A549 (cell line): Measurements from ENCODE around the gene RPL13A. TPM values are rescaled to one million over a fixed set of nuclear protein-coding genes. Genes with fewer than 3 reads are reported as not detected.
A peak's percentile ranks its signal among the peaks of the same experiment; 100 is the strongest.

Source experiments
- ATAC-seq, 2 experiments: fragments of 200-7000 bp in 1 of 2; fragments of >200 bp in 1 of 2; cut with Nextera tagmentation in 1 of 2; cut with Tn5 transposase in 1 of 2; 3 replicates each; pipeline versions ENCODE4 v1.8.0 to v1.9.1; 2018 to 2020; ENCODE audit warnings: mild to moderate bottlenecking in 1 of 2, moderate library complexity in 1 of 2
- CTCF ChIA-PET: fragments of 300-600 bp; sonication (Branson Sonifier 250); formaldehyde crosslinking; extraction: SDS; loops from one replicate; lab custom pipeline; 2021; ENCODE audit warnings: antibody characterized with exemption, inconsistent platforms; lab: Yijun Ruan, JAX
- POLR2A ChIA-PET: fragments of 350-600 bp; formaldehyde crosslinking; extraction: SDS; loops from one replicate; lab custom pipeline; 2021; ENCODE audit warnings: antibody characterized with exemption, inconsistent platforms; lab: Yijun Ruan, JAX
- DNase-seq, 2 experiments: peaks; one replicate each; pipeline versions ENCODE4 v3.0.0 to v3.0.0-alpha.2; 2011 to 2016; ENCODE audit warnings: low read depth in 1 of 2, low spot score in 1 of 2
- FAIRE-seq: peaks from 2 replicates; lab custom pipeline; 2011; peaks lifted over from hg19 to GRCh38; lab: Jason Lieb, UNC
- H3K27ac ChIP-seq, 2 experiments: fragments of >200 bp; sonication (Bioruptor Twin); formaldehyde crosslinking; 3 replicates each; pipeline ENCODE4 v1.5.1; 2016 to 2017
- H3K4me1 ChIP-seq: fragments of >200 bp; sonication (Bioruptor Twin); formaldehyde crosslinking; 3 replicates; pipeline ENCODE4 v1.6.1; 2016
- H3K4me2 ChIP-seq: fragments of >200 bp; sonication (Bioruptor Twin); formaldehyde crosslinking; 3 replicates; pipeline ENCODE4 v1.6.1; 2016
- H3K4me3 ChIP-seq: fragments of >200 bp; sonication (Bioruptor Twin); formaldehyde crosslinking; 3 replicates; pipeline ENCODE4 v1.5.1; 2016
- H3K9me3 ChIP-seq: fragments of >200 bp; sonication (Bioruptor Twin); formaldehyde crosslinking; 3 replicates; pipeline ENCODE4 v1.6.1; 2016
- CEBPB ChIP-seq, 2 experiments: fragments of >200 bp in 1 of 2; sonication (Bioruptor Twin) in 1 of 2; formaldehyde crosslinking in 1 of 2; IDR thresholded peaks; 2 replicates each; pipeline ENCODE4 v1.6.1; 2012 to 2016
- CHD2 ChIP-seq: fragments of 150-350 bp; IDR thresholded peaks from 2 replicates; pipeline ENCODE4 v1.6.1; 2014; ENCODE audit warnings: low read length; ENCODE audit not compliant: partially characterized antibody
- EHMT2 ChIP-seq: fragments of 200-600 bp; sonication (generic); IDR thresholded peaks from 2 replicates; pipeline ENCODE4 v1.6.1; 2016; ENCODE audit warnings: antibody characterized with exemption, low read depth, mild to moderate bottlenecking, moderate library complexity
- EP300 ChIP-seq, 2 experiments: fragments of >200 bp; sonication (Bioruptor Twin); formaldehyde crosslinking; IDR thresholded peaks; 2 replicates in 1 of 2; 3 replicates in 1 of 2; pipeline ENCODE4 v1.6.1; 2016 to 2017
- ESRRA ChIP-seq: fragments of 150-350 bp; IDR thresholded peaks from 2 replicates; pipeline ENCODE4 v1.6.1; 2014; ENCODE audit warnings: mild to moderate bottlenecking, low read length, borderline replicate concordance
- GATA3 ChIP-seq: IDR thresholded peaks from 2 replicates; pipeline ENCODE4 v1.6.1; 2012; ENCODE audit warnings: borderline replicate concordance
- JUN ChIP-seq, 2 experiments: fragments of >200 bp; sonication (Bioruptor Twin); formaldehyde crosslinking; IDR thresholded peaks; 2 replicates in 1 of 2; 3 replicates in 1 of 2; pipeline ENCODE4 v1.6.1; 2016 to 2017
- JUNB ChIP-seq: fragments of >200 bp; sonication (Bioruptor Twin); formaldehyde crosslinking; IDR thresholded peaks from 2 replicates; pipeline ENCODE4 v1.6.1; 2016
- KDM5A ChIP-seq: fragments of 200-600 bp; sonication (generic); IDR thresholded peaks from 2 replicates; pipeline ENCODE4 v1.6.1; 2016; ENCODE audit warnings: antibody characterized with exemption, mild to moderate bottlenecking
- MAFK ChIP-seq: fragments of 450-650 bp; IDR thresholded peaks from 2 replicates; pipeline ENCODE4 v1.6.1; 2014; ENCODE audit not compliant: partially characterized antibody
- MAZ ChIP-seq: fragments of 150-350 bp; IDR thresholded peaks from 2 replicates; pipeline ENCODE4 v1.6.1; 2014; ENCODE audit warnings: antibody characterized with exemption, low read depth, low read length, borderline replicate concordance
- NFE2L2 ChIP-seq: fragments of 150-350 bp; conservative IDR thresholded peaks from 2 replicates; pipeline ENCODE4 v1.6.1; 2014; ENCODE audit warnings: low read length
- NPAS2 ChIP-seq: fragments of 250-450 bp; sonication (Bioruptor Pico); IDR thresholded peaks from 2 replicates; pipeline ENCODE4 v1.8.0; 2022; ENCODE audit warnings: mild to moderate bottlenecking, moderate library complexity, borderline replicate concordance
- PHF8 ChIP-seq: fragments of 200-600 bp; sonication (generic); IDR thresholded peaks from 2 replicates; pipeline ENCODE4 v1.6.1; 2016; ENCODE audit warnings: low read depth, mild to moderate bottlenecking, antibody characterized with exemption, moderate library complexity, borderline replicate concordance
- RARB ChIP-seq: fragments of 250-450 bp; sonication (Bioruptor Pico); IDR thresholded peaks from 2 replicates; pipeline ENCODE4 v1.8.0; 2021; ENCODE audit warnings: mild to moderate bottlenecking, moderate library complexity
- RCOR1 ChIP-seq: fragments of 150-350 bp; IDR thresholded peaks from 2 replicates; pipeline ENCODE4 v1.6.1; 2014; ENCODE audit warnings: antibody characterized with exemption, low read length, low read depth
- RFX5 ChIP-seq: fragments of 450-650 bp; IDR thresholded peaks from 2 replicates; pipeline ENCODE4 v1.7.1; 2014; ENCODE audit warnings: antibody characterized with exemption, mild to moderate bottlenecking, moderate library complexity
- RNF2 ChIP-seq: fragments of 200-600 bp; sonication (generic); IDR thresholded peaks from 2 replicates; pipeline ENCODE4 v1.6.1; 2016; ENCODE audit warnings: low read depth, mild to moderate bottlenecking, antibody characterized with exemption, moderate library complexity, borderline replicate concordance
- SMC3 ChIP-seq: fragments of >200 bp; sonication (Bioruptor Twin); formaldehyde crosslinking; IDR thresholded peaks from 3 replicates; pipeline ENCODE4 v1.6.1; 2018; ENCODE audit warnings: inconsistent platforms
- TFCP2L1 ChIP-seq: fragments of 250-450 bp; sonication (Bioruptor Pico); IDR thresholded peaks from 2 replicates; pipeline ENCODE4 v1.5.0; 2021; ENCODE audit warnings: mild to moderate bottlenecking
- TP53 ChIP-seq: fragments of 250-450 bp; sonication (Bioruptor Pico); IDR thresholded peaks from 2 replicates; pipeline ENCODE4 v1.5.0; 2021; ENCODE audit warnings: mild to moderate bottlenecking, moderate library complexity
- WGBS: methylation state at CpG from one replicate; pipeline ENCODE4 v1.1.6; 2017; ENCODE audit errors: missing lambda C conversion rate; 5-methylcytosine and 5-hydroxymethylcytosine counted together
- polyA plus RNA-seq, 4 experiments: library from polyadenylated mRNA; depleted of rRNA in 3 of 4; stranded (reverse); fragments of >200 nt; fragmentation: RNase III in 1 of 4; extraction: RNeasy Plus Mini Kit Qiagen cat#74134 plus additional on column Dnase treatment in 1 of 4; gene quantifications; 2 replicates in 3 of 4; 3 replicates in 1 of 4; pipeline ENCODE4 v1.2.3, GENCODE V29; 2011 to 2017
- TF ChIP-seq, protein P1 (sequence below): fragments of 150-350 bp; IDR thresholded peaks from 2 replicates; pipeline ENCODE4 v1.6.1; 2014; ENCODE audit warnings: low read depth, mild to moderate bottlenecking, low read length
- TF ChIP-seq, protein P2 (sequence below): IDR thresholded peaks from 2 replicates; pipeline ENCODE4 v1.6.1; 2012; ENCODE audit warnings: low read depth, borderline replicate concordance
- TF ChIP-seq, protein P3 (sequence below): fragments of 450-650 bp; IDR thresholded peaks from 2 replicates; pipeline ENCODE4 v1.6.1; 2014; ENCODE audit warnings: antibody characterized with exemption
- TF ChIP-seq, protein P4 (sequence below): fragments of >200 bp; sonication (Bioruptor Twin); formaldehyde crosslinking; IDR thresholded peaks from 3 replicates; pipeline ENCODE4 v1.6.1; 2016
- TF ChIP-seq, protein P5 (sequence below): fragments of 250-450 bp; sonication (Bioruptor Pico); IDR thresholded peaks from 2 replicates; pipeline ENCODE4 v1.5.0; 2021; ENCODE audit warnings: mild to moderate bottlenecking, moderate library complexity, borderline replicate concordance
- TF ChIP-seq, protein P6 (sequence below): fragments of 250-450 bp; sonication (Bioruptor Pico); IDR thresholded peaks from 2 replicates; pipeline ENCODE4 v1.5.0; 2020; ENCODE audit warnings: low read depth, mild to moderate bottlenecking, moderate library complexity

The RPL13A gene
- polyA plus RNA-seq, 2 of the 4 experiments (the other 2 are of a cell fraction) = 3,595 to 5,410 TPM

DNA sequence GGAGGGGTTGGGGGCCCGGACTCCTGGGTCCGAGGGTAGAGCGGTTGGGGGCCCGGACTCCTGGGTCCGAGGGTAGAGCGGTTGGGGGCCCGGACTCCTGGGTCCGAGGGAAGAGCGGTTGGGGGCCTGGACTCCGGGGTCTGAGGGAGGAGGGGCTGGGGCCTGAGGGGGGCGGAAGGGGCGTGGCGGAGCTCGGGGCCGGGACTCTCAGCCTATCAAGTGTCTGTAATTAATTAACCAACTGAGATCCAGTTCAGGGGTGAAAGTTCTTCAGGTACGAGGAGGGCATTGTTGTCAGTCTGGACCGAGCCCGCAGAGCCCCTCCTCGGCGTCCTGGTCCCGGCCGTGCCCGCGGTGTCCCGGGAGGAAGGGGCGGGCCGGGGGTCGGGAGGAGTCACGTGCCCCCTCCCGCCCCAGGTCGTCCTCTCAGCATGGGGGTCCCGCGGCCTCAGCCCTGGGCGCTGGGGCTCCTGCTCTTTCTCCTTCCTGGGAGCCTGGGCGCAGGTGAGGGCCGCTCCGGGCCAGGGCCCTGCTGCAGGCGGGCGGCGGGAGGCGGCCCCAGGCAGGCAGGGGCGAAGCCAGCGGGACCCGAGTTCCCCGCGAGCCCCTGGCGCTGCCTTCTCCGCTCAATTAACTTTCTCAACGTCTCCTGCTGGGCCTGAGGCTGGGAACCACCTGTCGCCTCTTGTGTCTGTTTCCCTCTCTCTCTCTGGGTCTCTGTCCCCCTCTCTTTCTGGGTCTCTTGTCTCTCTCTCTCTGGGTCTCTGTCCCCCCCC is 25.8 kb downstream of the RPL13A start:
- peak overlapping the region; percentile 97 for H3K4me2 ChIP-seq
- POLR2A ChIA-PET = interaction anchor here (0.6 to 0.8 kb wide), 2 partner anchors 17 to 34 kb away, joined by 3 to 4 read pairs; no protein-coding TSS in a partner anchor
- peak overlapping the region; percentile 82 for H3K4me3 ChIP-seq
- TF ChIP-seq TFCP2L1 (CRISPR knock-in tag) = no peak
- TF ChIP-seq, protein P1, sequence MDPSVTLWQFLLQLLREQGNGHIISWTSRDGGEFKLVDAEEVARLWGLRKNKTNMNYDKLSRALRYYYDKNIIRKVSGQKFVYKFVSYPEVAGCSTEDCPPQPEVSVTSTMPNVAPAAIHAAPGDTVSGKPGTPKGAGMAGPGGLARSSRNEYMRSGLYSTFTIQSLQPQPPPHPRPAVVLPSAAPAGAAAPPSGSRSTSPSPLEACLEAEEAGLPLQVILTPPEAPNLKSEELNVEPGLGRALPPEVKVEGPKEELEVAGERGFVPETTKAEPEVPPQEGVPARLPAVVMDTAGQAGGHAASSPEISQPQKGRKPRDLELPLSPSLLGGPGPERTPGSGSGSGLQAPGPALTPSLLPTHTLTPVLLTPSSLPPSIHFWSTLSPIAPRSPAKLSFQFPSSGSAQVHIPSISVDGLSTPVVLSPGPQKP = no peak
- no peak for TF ChIP-seq JUNB
- no peak for TF ChIP-seq GATA3
- peak in 1 of 2 experiments; percentile 35; a peak in 1 of 5 replicates for TF ChIP-seq JUN (IDR thresholded peaks at IDR 0.05)
- TF ChIP-seq TP53 = no peak
- TF ChIP-seq, protein P2, sequence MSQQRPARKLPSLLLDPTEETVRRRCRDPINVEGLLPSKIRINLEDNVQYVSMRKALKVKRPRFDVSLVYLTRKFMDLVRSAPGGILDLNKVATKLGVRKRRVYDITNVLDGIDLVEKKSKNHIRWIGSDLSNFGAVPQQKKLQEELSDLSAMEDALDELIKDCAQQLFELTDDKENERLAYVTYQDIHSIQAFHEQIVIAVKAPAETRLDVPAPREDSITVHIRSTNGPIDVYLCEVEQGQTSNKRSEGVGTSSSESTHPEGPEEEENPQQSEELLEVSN = peak; percentile 51; the same call in 1 of the 2 replicates
- peak; percentile 46; the same call in 1 of the 2 replicates for TF ChIP-seq PHF8
- TF ChIP-seq EHMT2 = no peak
- TF ChIP-seq EP300 (IDR thresholded peaks at IDR 0.05) = no peak
- TF ChIP-seq, protein P3, sequence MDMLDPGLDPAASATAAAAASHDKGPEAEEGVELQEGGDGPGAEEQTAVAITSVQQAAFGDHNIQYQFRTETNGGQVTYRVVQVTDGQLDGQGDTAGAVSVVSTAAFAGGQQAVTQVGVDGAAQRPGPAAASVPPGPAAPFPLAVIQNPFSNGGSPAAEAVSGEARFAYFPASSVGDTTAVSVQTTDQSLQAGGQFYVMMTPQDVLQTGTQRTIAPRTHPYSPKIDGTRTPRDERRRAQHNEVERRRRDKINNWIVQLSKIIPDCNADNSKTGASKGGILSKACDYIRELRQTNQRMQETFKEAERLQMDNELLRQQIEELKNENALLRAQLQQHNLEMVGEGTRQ = peak; percentile 67
- TF ChIP-seq, protein P4, sequence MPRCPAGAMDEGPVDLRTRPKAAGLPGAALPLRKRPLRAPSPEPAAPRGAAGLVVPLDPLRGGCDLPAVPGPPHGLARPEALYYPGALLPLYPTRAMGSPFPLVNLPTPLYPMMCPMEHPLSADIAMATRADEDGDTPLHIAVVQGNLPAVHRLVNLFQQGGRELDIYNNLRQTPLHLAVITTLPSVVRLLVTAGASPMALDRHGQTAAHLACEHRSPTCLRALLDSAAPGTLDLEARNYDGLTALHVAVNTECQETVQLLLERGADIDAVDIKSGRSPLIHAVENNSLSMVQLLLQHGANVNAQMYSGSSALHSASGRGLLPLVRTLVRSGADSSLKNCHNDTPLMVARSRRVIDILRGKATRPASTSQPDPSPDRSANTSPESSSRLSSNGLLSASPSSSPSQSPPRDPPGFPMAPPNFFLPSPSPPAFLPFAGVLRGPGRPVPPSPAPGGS = no peak
- TF ChIP-seq, all 56 proteins: peak for 4
- no peaks in the 10 kb centered on the region for H3K9me3 ChIP-seq
- FAIRE-seq (no peak), ATAC-seq (peak; percentile 71 to 78), DNase-seq (no peak)
- CTCF ChIA-PET = interaction anchor here (1.9 to 4.6 kb wide), 4 partner anchors 8 to 57 kb away, joined by 6 to 42 read pairs (median 22); no protein-coding TSS in a partner anchor
- peaks cover 15% of the 10 kb centered on the region for H3K4me1 ChIP-seq
- WGBS = 11% methylated on average over 38 of the region's 50 CpGs
- peak overlapping the region; percentile 85 to 94 for H3K27ac ChIP-seq

DNA sequence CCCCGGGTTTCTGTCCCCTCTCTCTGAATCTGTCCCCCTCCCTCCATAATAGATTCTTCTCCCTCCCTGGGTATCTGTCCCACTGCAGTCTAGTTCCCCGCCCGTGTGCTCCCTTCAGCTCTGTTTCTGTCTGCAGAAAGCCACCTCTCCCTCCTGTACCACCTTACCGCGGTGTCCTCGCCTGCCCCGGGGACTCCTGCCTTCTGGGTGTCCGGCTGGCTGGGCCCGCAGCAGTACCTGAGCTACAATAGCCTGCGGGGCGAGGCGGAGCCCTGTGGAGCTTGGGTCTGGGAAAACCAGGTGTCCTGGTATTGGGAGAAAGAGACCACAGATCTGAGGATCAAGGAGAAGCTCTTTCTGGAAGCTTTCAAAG is 26.3 kb downstream of the RPL13A start:
- WGBS = 77% methylated on average over 11 of the region's 12 CpGs
- peak overlapping the region; percentile 97 for H3K4me2 ChIP-seq
- no peak for FAIRE-seq
- TF ChIP-seq TFCP2L1 (CRISPR knock-in tag) (no peak), KDM5A (no peak), CHD2 (no peak), MAFK (no peak), SMC3 (no peak), RFX5 (no peak), GATA3 (no peak), RCOR1 (no peak), ESRRA (no peak), NPAS2 (no peak), CEBPB (IDR thresholded peaks at IDR 0.05) (no peak), RARB (CRISPR knock-in tag) (no peak), NFE2L2 (no peak), RNF2 (no peak), MAZ (no peak)
- TF ChIP-seq, protein P4 = no peak
- TF ChIP-seq, protein P5, sequence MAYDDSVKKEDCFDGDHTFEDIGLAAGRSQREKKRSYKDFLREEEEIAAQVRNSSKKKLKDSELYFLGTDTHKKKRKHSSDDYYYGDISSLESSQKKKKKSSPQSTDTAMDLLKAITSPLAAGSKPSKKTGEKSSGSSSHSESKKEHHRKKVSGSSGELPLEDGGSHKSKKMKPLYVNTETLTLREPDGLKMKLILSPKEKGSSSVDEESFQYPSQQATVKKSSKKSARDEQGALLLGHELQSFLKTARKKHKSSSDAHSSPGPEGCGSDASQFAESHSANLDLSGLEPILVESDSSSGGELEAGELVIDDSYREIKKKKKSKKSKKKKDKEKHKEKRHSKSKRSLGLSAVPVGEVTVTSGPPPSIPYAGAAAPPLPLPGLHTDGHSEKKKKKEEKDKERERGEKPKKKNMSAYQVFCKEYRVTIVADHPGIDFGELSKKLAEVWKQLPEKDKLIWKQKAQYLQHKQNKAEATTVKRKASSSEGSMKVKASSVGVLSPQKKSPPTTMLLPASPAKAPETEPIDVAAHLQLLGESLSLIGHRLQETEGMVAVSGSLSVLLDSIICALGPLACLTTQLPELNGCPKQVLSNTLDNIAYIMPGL (CRISPR knock-in tag) = no peak
- TF ChIP-seq, protein P6, sequence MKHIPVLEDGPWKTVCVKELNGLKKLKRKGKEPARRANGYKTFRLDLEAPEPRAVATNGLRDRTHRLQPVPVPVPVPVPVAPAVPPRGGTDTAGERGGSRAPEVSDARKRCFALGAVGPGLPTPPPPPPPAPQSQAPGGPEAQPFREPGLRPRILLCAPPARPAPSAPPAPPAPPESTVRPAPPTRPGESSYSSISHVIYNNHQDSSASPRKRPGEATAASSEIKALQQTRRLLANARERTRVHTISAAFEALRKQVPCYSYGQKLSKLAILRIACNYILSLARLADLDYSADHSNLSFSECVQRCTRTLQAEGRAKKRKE = no peak
- TF ChIP-seq, all 56 proteins: peak for 0
- ATAC-seq (peak in 1 of 2 experiments; percentile 31; a peak in 3 of 6 replicates), DNase-seq (no peak)
- ChIA-PET CTCF (interaction anchor here (0.9 to 4.6 kb wide), 5 partner anchors 8 to 56 kb away, joined by 4 to 42 read pairs (median 21); no protein-coding TSS in a partner anchor), POLR2A (interaction anchor here (0.8 kb wide), 1 partner anchor 18 kb away, joined by 3 read pairs; no protein-coding TSS in a partner anchor)
- H3K9me3 ChIP-seq = no peaks in the 10 kb centered on the region
- peak overlapping the region; percentile 85 to 94; a peak in 4 of 6 replicates for H3K27ac ChIP-seq
- H3K4me1 ChIP-seq = peaks cover 15% of the 10 kb centered on the region
- peak overlapping the region; percentile 82 for H3K4me3 ChIP-seq
